Measurements from ENCODE around the gene HIPK3. TPM values are rescaled to one million over a fixed set of nuclear protein-coding genes. Genes with fewer than 3 reads are reported as not detected.

HIPK3 gene
- total and polyA plus RNA-seq, 9 of the 15 experiments (the other 6 are each of a cell fraction or from before 2014, with no cell fraction given) = 2.3 to 19.6 (median 7.5) TPM

DNA sequence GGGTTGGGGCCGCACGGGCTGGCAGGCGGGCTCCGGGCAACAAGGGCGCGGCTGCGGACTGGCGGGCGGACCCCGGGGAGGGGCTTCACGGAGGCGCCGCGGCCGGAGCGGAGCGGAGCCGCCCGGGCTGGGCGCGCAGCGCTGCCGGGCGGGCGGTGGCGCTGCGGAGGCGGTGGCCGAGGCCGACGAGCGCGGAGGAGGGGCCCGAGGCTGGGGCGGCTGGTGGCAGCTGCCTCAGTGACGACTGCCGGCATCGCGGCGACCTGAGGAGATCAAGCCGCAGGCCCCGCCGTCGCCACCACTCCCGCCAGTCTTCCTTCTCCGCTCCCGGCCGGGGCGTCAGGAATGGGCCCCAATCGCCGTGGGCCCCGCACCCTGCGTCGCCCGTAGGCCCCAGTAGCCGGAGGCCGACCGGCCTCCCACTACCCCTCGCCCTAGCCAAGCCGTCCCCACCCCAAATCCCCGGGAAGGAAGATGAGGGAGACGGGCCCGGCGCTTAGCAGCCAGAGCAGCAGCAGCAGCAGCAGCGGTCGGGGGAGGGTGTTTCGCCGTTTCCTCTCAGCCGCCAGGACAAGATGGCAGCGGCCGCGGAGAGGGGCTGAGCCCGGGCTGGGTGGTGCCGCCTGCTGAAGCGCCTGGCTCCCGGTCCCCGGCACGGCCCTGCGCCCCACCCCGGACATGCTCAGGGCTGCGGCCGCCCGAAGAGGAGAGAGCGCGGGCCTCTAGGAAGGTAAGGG is at the start of gene HIPK3 (continued):
- TF ChIP-seq, protein P1, sequence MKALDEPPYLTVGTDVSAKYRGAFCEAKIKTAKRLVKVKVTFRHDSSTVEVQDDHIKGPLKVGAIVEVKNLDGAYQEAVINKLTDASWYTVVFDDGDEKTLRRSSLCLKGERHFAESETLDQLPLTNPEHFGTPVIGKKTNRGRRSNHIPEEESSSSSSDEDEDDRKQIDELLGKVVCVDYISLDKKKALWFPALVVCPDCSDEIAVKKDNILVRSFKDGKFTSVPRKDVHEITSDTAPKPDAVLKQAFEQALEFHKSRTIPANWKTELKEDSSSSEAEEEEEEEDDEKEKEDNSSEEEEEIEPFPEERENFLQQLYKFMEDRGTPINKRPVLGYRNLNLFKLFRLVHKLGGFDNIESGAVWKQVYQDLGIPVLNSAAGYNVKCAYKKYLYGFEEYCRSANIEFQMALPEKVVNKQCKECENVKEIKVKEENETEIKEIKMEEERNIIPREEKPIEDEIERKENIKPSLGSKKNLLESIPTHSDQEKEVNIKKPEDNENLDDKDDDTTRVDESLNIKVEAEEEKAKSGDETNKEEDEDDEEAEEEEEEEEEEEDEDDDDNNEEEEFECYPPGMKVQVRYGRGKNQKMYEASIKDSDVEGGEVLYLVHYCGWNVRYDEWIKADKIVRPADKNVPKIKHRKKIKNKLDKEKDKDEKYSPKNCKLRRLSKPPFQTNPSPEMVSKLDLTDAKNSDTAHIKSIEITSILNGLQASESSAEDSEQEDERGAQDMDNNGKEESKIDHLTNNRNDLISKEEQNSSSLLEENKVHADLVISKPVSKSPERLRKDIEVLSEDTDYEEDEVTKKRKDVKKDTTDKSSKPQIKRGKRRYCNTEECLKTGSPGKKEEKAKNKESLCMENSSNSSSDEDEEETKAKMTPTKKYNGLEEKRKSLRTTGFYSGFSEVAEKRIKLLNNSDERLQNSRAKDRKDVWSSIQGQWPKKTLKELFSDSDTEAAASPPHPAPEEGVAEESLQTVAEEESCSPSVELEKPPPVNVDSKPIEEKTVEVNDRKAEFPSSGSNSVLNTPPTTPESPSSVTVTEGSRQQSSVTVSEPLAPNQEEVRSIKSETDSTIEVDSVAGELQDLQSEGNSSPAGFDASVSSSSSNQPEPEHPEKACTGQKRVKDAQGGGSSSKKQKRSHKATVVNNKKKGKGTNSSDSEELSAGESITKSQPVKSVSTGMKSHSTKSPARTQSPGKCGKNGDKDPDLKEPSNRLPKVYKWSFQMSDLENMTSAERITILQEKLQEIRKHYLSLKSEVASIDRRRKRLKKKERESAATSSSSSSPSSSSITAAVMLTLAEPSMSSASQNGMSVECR (CRISPR knock-in tag; IDR thresholded peaks at IDR 0.05) = peak; percentile 58; the same call in 1 of the 2 replicates
- TF ChIP-seq RAD21 (CRISPR knock-in tag; conservative IDR thresholded peaks at IDR 0.05 in 1 of 2, IDR thresholded peaks at IDR 0.05 in 1 of 2) = peak in 1 of 2 experiments; percentile 54; a peak in 2 of 4 replicates
- peak; percentile 21; the same call in 1 of the 2 replicates for TF ChIP-seq XRCC5 (IDR thresholded peaks at IDR 0.05; ENCODE audit: low read depth, low read length)
- TF ChIP-seq RNF2 (IDR thresholded peaks at IDR 0.05) = no peak
- 0 out of 2 replicates have a peak, but pooled peaks have one; percentile 23 for TF ChIP-seq KLF6 (CRISPR knock-in tag; IDR thresholded peaks at IDR 0.05; ENCODE audit: borderline replicate concordance)
- peak; percentile 79 for TF ChIP-seq POLR2G (IDR thresholded peaks at IDR 0.05; ENCODE audit: low read depth, low read length)
- TF ChIP-seq ZNF696 (CRISPR knock-in tag; conservative IDR thresholded peaks at IDR 0.05) = no peak
- TF ChIP-seq, protein P2, sequence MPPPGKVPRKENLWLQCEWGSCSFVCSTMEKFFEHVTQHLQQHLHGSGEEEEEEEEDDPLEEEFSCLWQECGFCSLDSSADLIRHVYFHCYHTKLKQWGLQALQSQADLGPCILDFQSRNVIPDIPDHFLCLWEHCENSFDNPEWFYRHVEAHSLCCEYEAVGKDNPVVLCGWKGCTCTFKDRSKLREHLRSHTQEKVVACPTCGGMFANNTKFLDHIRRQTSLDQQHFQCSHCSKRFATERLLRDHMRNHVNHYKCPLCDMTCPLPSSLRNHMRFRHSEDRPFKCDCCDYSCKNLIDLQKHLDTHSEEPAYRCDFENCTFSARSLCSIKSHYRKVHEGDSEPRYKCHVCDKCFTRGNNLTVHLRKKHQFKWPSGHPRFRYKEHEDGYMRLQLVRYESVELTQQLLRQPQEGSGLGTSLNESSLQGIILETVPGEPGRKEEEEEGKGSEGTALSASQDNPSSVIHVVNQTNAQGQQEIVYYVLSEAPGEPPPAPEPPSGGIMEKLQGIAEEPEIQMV (tag; conservative IDR thresholded peaks at IDR 0.05; ENCODE audit: low read depth) = no peak
- TF ChIP-seq C11orf30 (IDR thresholded peaks at IDR 0.05; ENCODE audit: low read depth) = no peak
- TF ChIP-seq TCF3 (CRISPR knock-in tag; IDR thresholded peaks at IDR 0.05) = 0 out of 2 replicates have a peak, but pooled peaks have one; percentile 6
- TF ChIP-seq POLR2AphosphoS5 (IDR thresholded peaks at IDR 0.05; ENCODE audit: control insufficient read depth, insufficient read depth, low read depth, low read length) = peak; percentile 39; the same call in 1 of the 2 replicates
- TF ChIP-seq EGR1 (conservative IDR thresholded peaks at IDR 0.05) = 0 out of 2 replicates have a peak, but pooled peaks have one; percentile 8
- peak; percentile 71; the same call in 1 of the 2 replicates for TF ChIP-seq SMAD4 (CRISPR knock-in tag; conservative IDR thresholded peaks at IDR 0.05)
- TF ChIP-seq, protein P3, sequence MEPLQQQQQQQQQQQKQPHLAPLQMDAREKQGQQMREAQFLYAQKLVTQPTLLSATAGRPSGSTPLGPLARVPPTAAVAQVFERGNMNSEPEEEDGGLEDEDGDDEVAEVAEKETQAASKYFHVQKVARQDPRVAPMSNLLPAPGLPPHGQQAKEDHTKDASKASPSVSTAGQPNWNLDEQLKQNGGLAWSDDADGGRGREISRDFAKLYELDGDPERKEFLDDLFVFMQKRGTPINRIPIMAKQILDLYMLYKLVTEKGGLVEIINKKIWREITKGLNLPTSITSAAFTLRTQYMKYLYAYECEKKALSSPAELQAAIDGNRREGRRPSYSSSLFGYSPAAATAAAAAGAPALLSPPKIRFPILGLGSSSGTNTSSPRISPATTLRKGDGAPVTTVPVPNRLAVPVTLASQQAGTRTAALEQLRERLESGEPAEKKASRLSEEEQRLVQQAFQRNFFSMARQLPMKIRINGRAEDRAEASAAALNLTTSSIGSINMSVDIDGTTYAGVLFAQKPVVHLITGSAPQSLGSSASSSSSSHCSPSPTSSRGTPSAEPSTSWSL (CRISPR knock-in tag; IDR thresholded peaks at IDR 0.05; ENCODE audit: borderline replicate concordance) = peak; percentile 55; the same call in 1 of the 2 replicates
- TF ChIP-seq CHCHD3 (CRISPR knock-in tag; IDR thresholded peaks at IDR 0.05) = no peak
- 0 out of 2 replicates have a peak, but pooled peaks have one; percentile 54 for TF ChIP-seq ZNF24 (IDR thresholded peaks at IDR 0.05)
- TF ChIP-seq SUPT5H (IDR thresholded peaks at IDR 0.05) = peak; percentile 74; the same call in 1 of the 2 replicates
- no peak for TF ChIP-seq U2AF2 (optimal IDR thresholded peaks at IDR 0.05; ENCODE audit: low read depth, low read length)
- TF ChIP-seq GABPB1 (CRISPR knock-in tag; IDR thresholded peaks at IDR 0.05) = 0 out of 2 replicates have a peak, but pooled peaks have one; percentile 13
- peak; percentile 90 for TF ChIP-seq CCNT2 (IDR thresholded peaks at IDR 0.05; ENCODE audit: borderline replicate concordance, extremely low read depth, insufficient read length, low read depth, low read length)
